Fibroblast of mammary gland (primary cell): Measurements from ENCODE around the gene TIMP2.

Experiments used
- DNase-seq: peaks from one replicate; pipeline ENCODE4 v3.0.0-alpha.2; 2010; ENCODE audit warnings: low read depth
- H3K4me3 ChIP-seq: 2 replicates; pipeline ENCODE4 v1.5.1; 2011; ENCODE audit warnings: low read depth, mild to moderate bottlenecking, low read length, moderate library complexity; ENCODE audit not compliant: control insufficient read depth
- CTCF ChIP-seq: conservative IDR thresholded peaks from 2 replicates; pipeline ENCODE4 v1.5.1; 2011; ENCODE audit warnings: low read depth, low read length, inconsistent platforms; ENCODE audit not compliant: control insufficient read depth, insufficient read depth

The TIMP2 gene

DNA sequence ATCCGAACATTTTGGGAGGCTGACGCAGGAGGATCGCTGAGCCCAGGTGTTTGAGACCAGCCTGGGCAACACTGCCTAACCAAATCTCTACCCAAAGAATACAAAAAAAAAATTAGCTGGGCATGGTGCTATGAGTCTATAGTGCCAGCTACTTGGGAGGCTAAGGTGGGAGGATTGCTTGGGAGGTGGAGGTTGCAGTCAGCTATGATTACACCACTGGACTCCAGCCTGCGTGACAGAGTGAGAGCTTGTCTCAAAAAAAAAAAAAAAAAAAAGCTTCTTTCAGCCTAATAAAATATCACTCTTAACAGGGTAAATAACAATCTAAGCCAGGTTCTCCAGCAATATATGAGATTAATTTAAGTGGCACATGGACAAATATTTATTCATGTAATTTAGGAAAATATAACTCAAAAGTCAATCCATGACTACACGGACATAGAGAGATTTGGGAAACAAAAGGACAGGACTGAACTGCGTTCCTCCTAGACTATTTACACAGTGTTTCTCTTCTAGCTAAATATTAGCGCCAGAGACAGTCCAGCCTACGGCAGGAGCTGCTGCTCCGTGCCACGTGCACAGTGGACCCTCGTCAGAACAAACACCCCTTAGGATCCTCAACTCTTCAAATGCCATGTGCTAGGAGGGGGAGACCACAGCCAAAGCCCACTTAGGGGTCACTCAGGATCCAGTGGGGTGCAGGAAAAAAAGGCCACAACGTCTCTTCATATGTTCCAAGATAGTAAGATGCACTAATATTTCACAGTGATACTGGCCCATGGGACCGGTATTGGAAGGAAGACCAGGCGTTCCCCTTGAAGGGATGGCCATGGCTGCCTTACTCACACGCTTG lies 93.3 kb downstream of the TIMP2 start:
- H3K4me3 ChIP-seq: no peak overlapping the region
- TF ChIP-seq CTCF: no peak
- DNase-seq: no peak

- DNase-seq: no peak
- H3K4me3 ChIP-seq: no peak overlapping the region
- no peak for TF ChIP-seq CTCF
Measured at GRCh38 chr17:78829477-78829876, 95.7 kb downstream of the TIMP2 start.

DNA sequence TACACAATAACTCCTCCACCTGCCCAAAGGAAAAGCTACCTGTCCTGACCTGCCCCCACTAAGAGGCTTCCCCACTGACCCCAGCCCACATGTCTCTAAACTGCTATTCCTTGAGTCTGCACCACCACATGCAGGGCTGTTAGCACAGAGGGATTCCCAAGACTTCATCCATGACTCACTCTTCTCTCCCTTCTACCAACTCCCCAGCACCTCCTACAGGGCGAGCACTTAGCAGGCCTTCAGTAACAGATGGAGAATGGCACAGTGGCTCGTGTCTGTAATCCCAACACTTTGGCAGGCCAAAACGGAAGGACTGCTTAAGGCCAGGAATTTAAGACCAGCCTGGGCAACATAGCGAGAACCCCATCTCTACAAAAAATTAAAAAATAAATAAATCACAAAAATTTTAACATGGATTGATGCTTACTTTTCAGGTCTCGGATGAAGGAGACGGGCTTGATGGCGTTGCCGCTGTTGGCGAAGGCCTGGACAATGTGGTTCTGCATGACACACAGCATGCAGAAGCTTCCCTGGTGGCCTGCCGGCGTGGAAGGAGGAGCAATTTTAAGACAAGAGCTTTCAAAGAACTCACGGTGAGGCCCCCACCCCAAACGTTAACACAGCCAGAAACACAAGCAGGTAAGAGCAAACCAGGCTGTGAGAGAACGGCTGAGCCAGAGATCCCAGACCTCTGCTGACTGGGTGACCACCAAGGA lies 96.6 kb downstream of the TIMP2 start:
- DNase-seq: peak; percentile 81
- peak; percentile 73 for TF ChIP-seq CTCF
- H3K4me3 ChIP-seq: no peak overlapping the region

DNA sequence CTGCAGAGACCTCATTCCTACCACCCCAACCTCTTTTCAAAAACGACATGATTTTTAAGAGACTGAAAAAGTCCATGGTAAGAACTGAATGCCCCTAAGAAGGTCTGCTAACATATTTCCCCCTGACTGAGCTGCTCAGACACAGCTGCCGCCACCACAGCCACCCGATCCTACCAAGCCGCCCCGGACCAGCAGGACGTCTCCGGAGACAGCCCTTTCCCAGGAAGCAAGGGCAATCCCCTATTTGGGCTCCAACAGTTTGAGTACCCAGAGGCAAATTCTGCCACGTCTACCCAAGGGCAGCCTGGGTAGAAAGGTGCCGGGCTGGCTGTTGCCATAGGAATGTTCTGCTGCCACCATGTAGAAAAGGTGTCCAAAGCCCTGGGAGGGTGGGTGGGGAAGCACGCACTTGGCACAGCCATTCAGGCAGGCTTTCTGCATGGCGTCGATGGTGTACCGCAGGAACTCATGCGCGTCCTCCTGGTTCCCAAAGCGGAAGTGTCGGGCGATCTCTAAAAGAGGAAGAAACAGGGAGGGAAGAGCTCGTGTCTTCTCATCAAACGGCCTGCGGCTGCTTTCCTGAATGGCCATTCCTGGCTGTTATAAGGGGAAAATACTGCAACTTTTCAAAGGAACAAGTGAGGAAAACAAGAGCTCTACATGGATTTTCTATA lies 98.2 kb downstream of the TIMP2 start:
- DNase-seq: no peak
- H3K4me3 ChIP-seq: no peak overlapping the region
- no peak for TF ChIP-seq CTCF

GRCh38 chr17:78826421-78826820 lies 98.8 kb downstream of the TIMP2 start:
- TF ChIP-seq CTCF: no peak
- DNase-seq: no peak

GRCh38 chr17:78825696-78826095 lies 99.5 kb downstream of the TIMP2 start:
- TF ChIP-seq CTCF: no peak
- no peak overlapping the region for H3K4me3 ChIP-seq

More at GRCh38 chr17:78826421-78826820, 98.8 kb downstream of the TIMP2 start:
- H3K4me3 ChIP-seq: no peak overlapping the region

More at GRCh38 chr17:78825696-78826095, 99.5 kb downstream of the TIMP2 start:
- DNase-seq: no peak
